ENCODE measurements around the gene CLCN1.

CLCN1 gene

DNA sequence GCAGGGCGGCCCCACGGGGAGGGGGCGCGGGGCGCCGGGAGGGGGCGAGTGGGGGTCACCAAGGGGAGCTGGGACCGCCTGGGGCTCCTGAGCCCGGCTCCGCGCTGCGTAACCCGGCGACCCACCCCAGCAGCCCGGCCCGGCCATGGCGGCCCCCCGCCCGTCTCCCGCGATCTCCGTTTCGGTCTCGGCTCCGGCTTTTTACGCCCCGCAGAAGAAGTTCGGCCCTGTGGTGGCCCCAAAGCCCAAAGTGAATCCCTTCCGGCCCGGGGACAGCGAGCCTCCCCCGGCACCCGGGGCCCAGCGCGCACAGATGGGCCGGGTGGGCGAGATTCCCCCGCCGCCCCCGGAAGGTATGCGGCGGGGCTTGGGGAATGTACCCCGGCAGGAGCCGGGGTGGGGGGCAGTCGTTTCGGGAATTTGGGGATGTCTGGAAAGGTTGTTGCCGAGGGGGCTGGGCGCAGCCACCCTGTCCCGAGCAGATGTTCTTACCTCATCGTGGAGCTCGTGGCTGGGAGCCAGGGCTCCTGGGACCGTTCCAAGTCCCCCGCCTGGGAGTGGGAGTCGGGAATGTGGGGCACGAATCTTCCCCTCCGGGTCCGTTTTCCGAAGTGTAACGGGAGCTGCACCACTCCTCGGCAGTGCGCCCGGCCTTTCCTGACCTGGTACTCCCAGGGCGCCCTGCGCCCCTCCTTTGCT is 65.7 kb downstream of the CLCN1 start:
- Histone ChIP-seq H3K4me1 (ENCODE audit: control insufficient read depth, insufficient read depth, low read depth, low read length) (peaks cover 39% of the 10 kb centered on the region), H2AFZ (ENCODE audit: low read depth, low read length) (no peak overlapping the region), H2BK12ac (ENCODE audit: low read length in 2 of 2) (no peak overlapping the region), H3K9me3 (ENCODE audit: control insufficient read depth, low read length) (no peaks in the 10 kb centered on the region), H2AK5ac (ENCODE audit: low read length, severe bottlenecking) (peak overlapping the region; percentile 72), H4K8ac (ENCODE audit: low read length) (peak overlapping the region; percentile 27), H3K27me3 (ENCODE audit: control insufficient read depth in 1 of 2, insufficient read depth in 1 of 2, low read length in 2 of 2) (no peaks in the 10 kb centered on the region), H2BK5ac (ENCODE audit: low read depth, low read length, poor library complexity, severe bottlenecking) (peak overlapping the region; percentile 97), H2BK120ac (ENCODE audit: low read depth, low read length) (peak overlapping the region; percentile 94), H3K18ac (ENCODE audit: low read depth in 1 of 2, low read length in 2 of 2) (peak overlapping the region; percentile 89 to 92), H3K23ac (ENCODE audit: low read length in 2 of 2) (peak overlapping the region; percentile 9 to 45), H3K79me1 (replicated peaks; ENCODE audit: low read length, poor library complexity, severe bottlenecking) (peaks cover 5% of the 10 kb centered on the region), H3K36me3 (ENCODE audit: control insufficient read depth in 1 of 2, insufficient read depth in 2 of 2, low read depth in 1 of 2, low read length in 2 of 2) (peaks cover 35 to 43% of the 10 kb centered on the region in 2 experiments), H3K27ac (ENCODE audit: low read length, poor library complexity, severe bottlenecking) (peak overlapping the region; percentile 91), H2BK15ac (ENCODE audit: low read depth, poor library complexity, severe bottlenecking) (peak overlapping the region; percentile 87), H4K91ac (ENCODE audit: low read length) (peak overlapping the region; percentile 90), H3K14ac (ENCODE audit: low read length in 2 of 2) (peak overlapping the region; percentile 57 to 63), H3K9ac (ENCODE audit: low read length) (peak overlapping the region; percentile 98), H3K4ac (ENCODE audit: low read depth in 1 of 2, low read length in 2 of 2) (peak overlapping the region; percentile 63 to 86), H3K4me3 (ENCODE audit: insufficient read depth in 1 of 2, low read depth in 1 of 2, low read length in 2 of 2) (peak overlapping the region; percentile 78 to 88), H3K4me2 (ENCODE audit: low read length, poor library complexity, severe bottlenecking) (peak overlapping the region; percentile 62)
- WGBS = under 1% methylated on average over 45 of the region's 64 CpGs
- peak; percentile 73 for DNase-seq

DNA sequence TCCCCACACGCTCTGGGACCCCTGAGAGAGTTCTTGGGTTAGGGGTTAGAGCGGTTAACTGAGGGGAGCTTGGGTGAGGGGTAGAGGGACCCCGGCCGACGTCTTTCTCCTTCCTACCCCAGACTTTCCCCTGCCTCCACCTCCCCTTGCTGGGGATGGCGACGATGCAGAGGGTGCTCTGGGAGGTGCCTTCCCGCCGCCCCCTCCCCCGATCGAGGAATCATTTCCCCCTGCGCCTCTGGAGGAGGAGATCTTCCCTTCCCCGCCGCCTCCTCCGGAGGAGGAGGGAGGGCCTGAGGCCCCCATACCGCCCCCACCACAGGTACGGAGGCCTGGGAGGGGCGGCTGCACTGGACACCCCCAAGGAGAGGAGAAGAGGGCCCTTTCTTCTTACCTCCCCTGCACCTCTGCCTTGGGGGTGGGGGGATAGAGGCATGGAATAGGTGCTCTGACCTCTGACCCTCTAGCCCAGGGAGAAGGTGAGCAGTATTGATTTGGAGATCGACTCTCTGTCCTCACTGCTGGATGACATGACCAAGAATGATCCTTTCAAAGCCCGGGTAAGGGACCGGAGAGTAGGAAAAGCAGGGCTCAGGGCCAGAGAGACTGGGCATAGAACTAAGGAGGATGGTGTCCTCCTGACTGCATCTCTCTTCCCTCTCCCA is 66.3 kb downstream of the CLCN1 start:
- H2BK12ac ChIP-seq (ENCODE audit: low read length in 2 of 2) = peak overlapping the region in 1 of 2 experiments; percentile 7
- 24% methylated on average over 7 of the region's 21 CpGs for WGBS
- H4K8ac ChIP-seq (ENCODE audit: low read length) = peak overlapping the region; percentile 27
- H3K4ac ChIP-seq (ENCODE audit: low read depth in 1 of 2, low read length in 2 of 2) = peak overlapping the region; percentile 63 to 86
- peaks cover 42 to 50% of the 10 kb centered on the region in 2 experiments for H3K36me3 ChIP-seq (ENCODE audit: control insufficient read depth in 1 of 2, insufficient read depth in 2 of 2, low read depth in 1 of 2, low read length in 2 of 2)
- no peak overlapping the region for H2AFZ ChIP-seq (ENCODE audit: low read depth, low read length)
- H2AK5ac ChIP-seq (ENCODE audit: low read length, severe bottlenecking) = peak overlapping the region; percentile 72
- H2BK5ac ChIP-seq (ENCODE audit: low read depth, low read length, poor library complexity, severe bottlenecking) = peak overlapping the region; percentile 97
- peaks cover 44% of the 10 kb centered on the region for H3K4me1 ChIP-seq (ENCODE audit: control insufficient read depth, insufficient read depth, low read depth, low read length)
- H4K91ac ChIP-seq (ENCODE audit: low read length) = no peak overlapping the region
- H3K27me3 ChIP-seq (ENCODE audit: control insufficient read depth in 1 of 2, insufficient read depth in 1 of 2, low read length in 2 of 2) = no peaks in the 10 kb centered on the region
- H3K4me2 ChIP-seq (ENCODE audit: low read length, poor library complexity, severe bottlenecking) = peak overlapping the region; percentile 62
- H3K18ac ChIP-seq (ENCODE audit: low read depth in 1 of 2, low read length in 2 of 2) = peak overlapping the region; percentile 89 to 92
- H3K9me3 ChIP-seq (ENCODE audit: control insufficient read depth, low read length) = no peaks in the 10 kb centered on the region
- peak overlapping the region; percentile 98 for H3K9ac ChIP-seq (ENCODE audit: low read length)
- peak overlapping the region in 1 of 2 experiments; percentile 57 for H3K14ac ChIP-seq (ENCODE audit: low read length in 2 of 2)
- peaks cover 5% of the 10 kb centered on the region for H3K79me1 ChIP-seq (replicated peaks; ENCODE audit: low read length, poor library complexity, severe bottlenecking)
- H3K4me3 ChIP-seq (ENCODE audit: insufficient read depth in 1 of 2, low read depth in 1 of 2, low read length in 2 of 2) = peak overlapping the region; percentile 78 to 88
- H2BK120ac ChIP-seq (ENCODE audit: low read depth, low read length) = peak overlapping the region; percentile 94
- H3K23ac ChIP-seq (ENCODE audit: low read length in 2 of 2) = peak overlapping the region; percentile 9 to 45
- no peak for DNase-seq
- H3K27ac ChIP-seq (ENCODE audit: low read length, poor library complexity, severe bottlenecking) = peak overlapping the region; percentile 91
- H2BK15ac ChIP-seq (ENCODE audit: low read depth, poor library complexity, severe bottlenecking) = no peak overlapping the region

DNA sequence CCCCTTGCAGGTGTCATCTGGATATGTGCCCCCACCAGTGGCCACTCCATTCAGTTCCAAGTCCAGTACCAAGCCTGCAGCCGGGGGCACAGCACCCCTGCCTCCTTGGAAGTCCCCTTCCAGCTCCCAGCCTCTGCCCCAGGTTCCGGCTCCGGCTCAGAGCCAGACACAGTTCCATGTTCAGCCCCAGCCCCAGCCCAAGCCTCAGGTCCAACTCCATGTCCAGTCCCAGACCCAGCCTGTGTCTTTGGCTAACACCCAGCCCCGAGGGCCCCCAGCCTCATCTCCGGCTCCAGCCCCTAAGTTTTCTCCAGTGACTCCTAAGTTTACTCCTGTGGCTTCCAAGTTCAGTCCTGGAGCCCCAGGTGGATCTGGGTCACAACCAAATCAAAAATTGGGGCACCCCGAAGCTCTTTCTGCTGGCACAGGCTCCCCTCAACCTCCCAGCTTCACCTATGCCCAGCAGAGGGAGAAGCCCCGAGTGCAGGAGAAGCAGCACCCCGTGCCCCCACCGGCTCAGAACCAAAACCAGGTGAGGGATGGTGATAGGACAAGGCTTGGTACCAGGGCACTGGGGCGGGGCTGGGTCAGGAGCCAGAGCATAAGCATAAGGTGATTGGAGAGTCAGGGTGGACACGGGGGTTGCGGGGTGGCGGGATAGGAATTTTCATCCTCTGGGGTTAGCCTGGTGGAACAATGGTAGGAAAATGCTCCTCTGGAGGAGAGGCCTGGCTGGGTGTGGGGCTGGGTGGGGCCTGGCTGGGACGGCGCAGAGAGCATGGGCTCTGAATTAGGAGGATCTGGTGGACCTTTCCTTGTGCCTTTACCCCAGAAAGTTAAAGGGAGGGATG is 67.1 kb downstream of the CLCN1 start:
- Histone ChIP-seq H3K79me1 (replicated peaks; ENCODE audit: low read length, poor library complexity, severe bottlenecking) (peaks cover 4% of the 10 kb centered on the region), H2BK15ac (ENCODE audit: low read depth, poor library complexity, severe bottlenecking) (no peak overlapping the region), H4K8ac (ENCODE audit: low read length) (no peak overlapping the region), H4K91ac (ENCODE audit: low read length) (no peak overlapping the region), H2BK5ac (ENCODE audit: low read depth, low read length, poor library complexity, severe bottlenecking) (no peak overlapping the region), H2AK5ac (ENCODE audit: low read length, severe bottlenecking) (no peak overlapping the region), H3K23ac (ENCODE audit: low read length in 2 of 2) (no peak overlapping the region), H3K4me3 (ENCODE audit: insufficient read depth in 1 of 2, low read depth in 1 of 2, low read length in 2 of 2) (peak overlapping the region; percentile 78 to 88), H3K4me1 (ENCODE audit: control insufficient read depth, insufficient read depth, low read depth, low read length) (peaks cover 51% of the 10 kb centered on the region), H3K18ac (ENCODE audit: low read depth in 1 of 2, low read length in 2 of 2) (peak overlapping the region; percentile 10 to 48), H2AFZ (ENCODE audit: low read depth, low read length) (no peak overlapping the region), H3K9me3 (ENCODE audit: control insufficient read depth, low read length) (no peaks in the 10 kb centered on the region), H3K4me2 (ENCODE audit: low read length, poor library complexity, severe bottlenecking) (peak overlapping the region; percentile 62), H3K36me3 (ENCODE audit: control insufficient read depth in 1 of 2, insufficient read depth in 2 of 2, low read depth in 1 of 2, low read length in 2 of 2) (peaks cover 49 to 57% of the 10 kb centered on the region in 2 experiments), H3K27me3 (ENCODE audit: control insufficient read depth in 1 of 2, insufficient read depth in 1 of 2, low read length in 2 of 2) (no peaks in the 10 kb centered on the region), H3K14ac (ENCODE audit: low read length in 2 of 2) (peak overlapping the region in 1 of 2 experiments; percentile 49), H2BK120ac (ENCODE audit: low read depth, low read length) (no peak overlapping the region), H2BK12ac (ENCODE audit: low read length in 2 of 2) (no peak overlapping the region), H3K4ac (ENCODE audit: low read depth in 1 of 2, low read length in 2 of 2) (peak overlapping the region in 1 of 2 experiments; percentile 30), H3K27ac (ENCODE audit: low read length, poor library complexity, severe bottlenecking) (peak overlapping the region; percentile 91), H3K9ac (ENCODE audit: low read length) (peak overlapping the region; percentile 98)
- 84% methylated on average over 14 of the region's 15 CpGs for WGBS
- no peak for DNase-seq

Measured in mesenchymal stem cell (in vitro differentiated cells and primary cell).